GM19193 (cell line): Measurements from ENCODE around the gene AFDN.
A peak's percentile ranks its signal among the peaks of the same experiment; 100 is the strongest.

Source experiments
- POLR2A ChIP-seq: IDR thresholded peaks from 4 replicates; pipeline ENCODE4 v1.6.1; 2011; ENCODE audit not compliant: insufficient read depth, insufficient read length; ENCODE audit errors: extremely low read depth

Gene AFDN

GRCh38 chr6:167826896-167827582 is at the start of gene AFDN:
AFDN (plus strand) TSS chr6:167826911; CDS start chr6:167827133, 222 bp downstream.
- TF ChIP-seq POLR2A, result peak; percentile 43

GRCh38 chr6:167778497-167779128 is 48.1 kb upstream of the AFDN start:
- no peak for TF ChIP-seq POLR2A

- no peak for TF ChIP-seq POLR2A
These were observed 47.4 kb upstream of the AFDN start for GRCh38 chr6:167779129-167779992.

GRCh38 chr6:167779993-167780655 is 46.6 kb upstream of the AFDN start:
- no peak for TF ChIP-seq POLR2A

- no peak for TF ChIP-seq POLR2A
These were observed 45.5 kb upstream of the AFDN start for GRCh38 chr6:167781066-167781767.

- no peak for TF ChIP-seq POLR2A
These were observed 44.8 kb upstream of the AFDN start for GRCh38 chr6:167781868-167782267.

- TF ChIP-seq POLR2A, result no peak
These were observed 43.8 kb upstream of the AFDN start for GRCh38 chr6:167782698-167783517.

GRCh38 chr6:167786853-167787675 is 39.6 kb upstream of the AFDN start:
- no peak for TF ChIP-seq POLR2A

GRCh38 chr6:167787896-167788562 is 38.7 kb upstream of the AFDN start:
- TF ChIP-seq POLR2A, result no peak

- TF ChIP-seq POLR2A, result no peak
These were observed 38.2 kb upstream of the AFDN start for GRCh38 chr6:167788563-167788903.

GRCh38 chr6:167789358-167789757 is 37.4 kb upstream of the AFDN start:
- TF ChIP-seq POLR2A, result no peak

GRCh38 chr6:167791091-167791779 is 35.5 kb upstream of the AFDN start:
- no peak for TF ChIP-seq POLR2A

GRCh38 chr6:167791780-167792478 is 34.8 kb upstream of the AFDN start:
- no peak for TF ChIP-seq POLR2A
